Esophagus squamous epithelium (tissue), 5 donors: ENCODE results near the gene EME1. TPM values are rescaled to one million over a fixed set of nuclear protein-coding genes. Genes with fewer than 3 reads are reported as not detected.

Experiments used
- DNase-seq: peaks from one replicate; lab custom pipeline; 2025; lab: John Stamatoyannopoulos, UW
- H3K27ac ChIP-seq, 4 donors: fragments of 200-600 bp; sonication (generic); one replicate each; pipeline ENCODE4 v1.5.1; 2016 to 2019; ENCODE audit warnings: mild to moderate bottlenecking in 1 of 4
- H3K27me3 ChIP-seq, 4 donors: fragments of 200-600 bp; sonication (generic); 1 replicate in 3 of 4; 2 replicates in 1 of 4; pipeline versions ENCODE4 v1.5.1 to v1.6.0; 2017 to 2021; ENCODE audit warnings: antibody characterized with exemption in 1 of 4
- H3K36me3 ChIP-seq, 3 donors: fragments of 200-600 bp; sonication (generic); one replicate each; pipeline ENCODE4 v1.5.1; 2016 to 2019
- H3K4me1 ChIP-seq, 3 donors: fragments of 200-600 bp; sonication (generic); one replicate each; pipeline ENCODE4 v1.5.1; 2017 to 2019
- H3K4me3 ChIP-seq, 4 donors: fragments of 200-600 bp; sonication (generic); 1 replicate in 3 of 4; 2 replicates in 1 of 4; pipeline ENCODE4 v1.5.1; 2016 to 2019; ENCODE audit warnings: mild to moderate bottlenecking in 2 of 4, moderate library complexity in 1 of 4
- H3K9me3 ChIP-seq, 3 donors: fragments of 200-600 bp; sonication (generic); one replicate each; pipeline ENCODE4 v1.5.1; 2016 to 2019
- POLR2A ChIP-seq, 4 donors: fragments of 450-650 bp; IDR thresholded peaks; one replicate each; pipeline ENCODE4 v1.6.1; 2017; ENCODE audit warnings: antibody characterized with exemption in 4 of 4, mild to moderate bottlenecking in 4 of 4, moderate library complexity in 3 of 4
- WGBS, 2 donors: methylation state at CpG; one replicate each; pipeline ENCODE4 v1.1.5; 2018; 5-methylcytosine and 5-hydroxymethylcytosine counted together
- intact Hi-C: fragments of 100-400 bp; cut with DNase I; formaldehyde crosslinking; loops from one replicate; pipeline ENCODE4 v1.15.0; 2022
- total RNA-seq, 4 donors: library from RNA; depleted of rRNA; stranded (reverse); fragments of >200 nt; gene quantifications; one replicate each; pipeline ENCODE4 v1.1.0, GENCODE V29; 2016
- TF ChIP-seq, protein P1 (sequence below), 6 experiments: fragments of 450-650 bp in 4 of 6; fragments of 200-600 bp in 2 of 6; sonication (generic) in 2 of 6; IDR thresholded peaks; one replicate each; pipeline ENCODE4 v1.5.1; 2016 to 2019; ENCODE audit warnings: antibody characterized with exemption in 6 of 6, mild to moderate bottlenecking in 4 of 6, moderate library complexity in 4 of 6
- donor health status: DM: yes; HTN: yes; CAD: no.

The EME1 gene
- total RNA-seq, 4 donors from 2014 or later = 0.57 to 2.7 (median 1.1) TPM

DNA sequence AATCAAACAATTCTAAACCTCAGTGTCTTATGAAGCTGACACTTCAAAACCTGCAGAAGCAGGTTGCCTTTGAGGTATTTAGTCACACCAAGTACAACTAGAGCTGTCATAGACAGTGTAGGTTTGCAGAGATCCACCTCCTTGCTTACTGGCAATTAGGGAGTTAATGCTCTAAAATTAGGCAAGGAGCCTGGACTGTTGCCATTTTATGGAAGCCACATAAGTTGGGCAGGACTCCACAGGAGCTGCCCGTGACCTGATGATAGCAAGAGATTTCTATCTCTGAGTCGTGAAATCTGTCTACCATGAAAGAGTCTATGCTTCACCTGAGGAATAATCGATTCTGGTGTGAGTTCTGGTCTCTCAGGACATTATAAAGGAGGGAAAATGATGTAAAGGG lies 8.9 kb downstream of the EME1 start:
- intact Hi-C loops = no loop called here
- TF ChIP-seq POLR2A (IDR thresholded peaks at IDR 0.05) = no peak
- TF ChIP-seq, protein P1, sequence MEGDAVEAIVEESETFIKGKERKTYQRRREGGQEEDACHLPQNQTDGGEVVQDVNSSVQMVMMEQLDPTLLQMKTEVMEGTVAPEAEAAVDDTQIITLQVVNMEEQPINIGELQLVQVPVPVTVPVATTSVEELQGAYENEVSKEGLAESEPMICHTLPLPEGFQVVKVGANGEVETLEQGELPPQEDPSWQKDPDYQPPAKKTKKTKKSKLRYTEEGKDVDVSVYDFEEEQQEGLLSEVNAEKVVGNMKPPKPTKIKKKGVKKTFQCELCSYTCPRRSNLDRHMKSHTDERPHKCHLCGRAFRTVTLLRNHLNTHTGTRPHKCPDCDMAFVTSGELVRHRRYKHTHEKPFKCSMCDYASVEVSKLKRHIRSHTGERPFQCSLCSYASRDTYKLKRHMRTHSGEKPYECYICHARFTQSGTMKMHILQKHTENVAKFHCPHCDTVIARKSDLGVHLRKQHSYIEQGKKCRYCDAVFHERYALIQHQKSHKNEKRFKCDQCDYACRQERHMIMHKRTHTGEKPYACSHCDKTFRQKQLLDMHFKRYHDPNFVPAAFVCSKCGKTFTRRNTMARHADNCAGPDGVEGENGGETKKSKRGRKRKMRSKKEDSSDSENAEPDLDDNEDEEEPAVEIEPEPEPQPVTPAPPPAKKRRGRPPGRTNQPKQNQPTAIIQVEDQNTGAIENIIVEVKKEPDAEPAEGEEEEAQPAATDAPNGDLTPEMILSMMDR (IDR thresholded peaks at IDR 0.05) = no peak

DNA sequence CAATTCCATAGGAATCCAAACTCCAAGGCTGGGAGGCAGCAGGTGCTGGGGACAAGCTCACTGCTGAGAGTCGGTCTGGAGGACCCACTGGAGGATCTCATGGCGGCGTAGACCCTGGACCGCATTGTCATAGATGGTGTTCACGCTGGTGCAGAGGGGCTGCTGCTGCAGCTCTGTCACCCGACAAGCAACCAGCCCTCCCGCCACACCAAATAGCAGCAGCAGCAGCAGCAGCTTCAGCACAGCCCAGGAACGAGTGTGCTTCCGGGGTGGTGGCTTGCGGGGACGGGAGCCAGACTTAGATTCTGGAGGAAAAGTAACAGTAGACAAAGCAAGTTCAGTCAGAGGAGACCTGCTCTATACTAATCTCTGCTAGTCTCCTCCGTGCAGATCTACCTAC lies 9.9 kb downstream of the EME1 start:
- Histone ChIP-seq H3K36me3 (peaks cover 45 to 87% (median 47%) of the 10 kb centered on the region in 3 donors), H3K4me3 (no peak overlapping the region), H3K4me1 (no peaks in the 10 kb centered on the region), H3K9me3 (no peaks in the 10 kb centered on the region), H3K27ac (no peak overlapping the region), H3K27me3 (no peaks in the 10 kb centered on the region)
- TF ChIP-seq, protein P1 (IDR thresholded peaks at IDR 0.05) = no peak
- no peak for TF ChIP-seq POLR2A (IDR thresholded peaks at IDR 0.05)
- intact Hi-C loops = no loop called here
- WGBS, 2 donors = 90 to 94% methylated on average over 6 to 8 of the region's 12 CpGs
- DNase-seq = no peak

More for the DNA sequence above, 8.9 kb downstream of the EME1 start:
- no peaks in the 10 kb centered on the region for H3K4me1 ChIP-seq
- no peak for DNase-seq
- H3K36me3 ChIP-seq = peaks cover 40 to 77% (median 42%) of the 10 kb centered on the region in 3 donors
- no peak overlapping the region for H3K4me3 ChIP-seq
- no peaks in the 10 kb centered on the region for H3K9me3 ChIP-seq
- H3K27me3 ChIP-seq = no peaks in the 10 kb centered on the region
- H3K27ac ChIP-seq = no peak overlapping the region
- 33 to 41% methylated on average over 3 of the region's 3 CpGs for WGBS, 2 donors

DNA sequence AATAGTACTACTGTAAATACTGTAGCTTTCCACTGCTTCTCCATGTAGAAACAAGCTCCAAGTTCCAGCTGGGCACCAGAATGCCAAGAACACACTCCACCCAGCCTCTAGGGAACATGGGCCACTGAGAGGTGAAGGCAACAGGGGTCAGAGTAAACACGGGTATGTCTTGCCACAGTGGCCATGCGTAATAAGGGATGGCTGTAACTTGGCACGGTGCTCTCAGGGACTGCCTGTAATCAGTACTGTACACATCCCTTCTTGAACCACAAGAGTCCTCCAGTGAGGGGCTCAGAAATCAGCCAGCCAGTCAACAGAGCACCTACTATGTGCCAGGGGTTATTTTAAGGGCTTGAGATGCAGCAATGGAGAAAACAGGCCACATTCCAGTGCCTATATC lies 13.5 kb downstream of the EME1 start:
- Histone ChIP-seq H3K27ac (no peak overlapping the region), H3K9me3 (no peaks in the 10 kb centered on the region), H3K4me1 (no peaks in the 10 kb centered on the region), H3K27me3 (no peaks in the 10 kb centered on the region), H3K4me3 (no peak overlapping the region), H3K36me3 (peaks cover 61 to 100% (median 67%) of the 10 kb centered on the region in 3 donors)
- no peak for DNase-seq
- 81% methylated on average over 3 of the region's 3 CpGs for WGBS, 2 donors
- intact Hi-C loops = no loop called here
- TF ChIP-seq, protein P1 (IDR thresholded peaks at IDR 0.05) = no peak
- no peak for TF ChIP-seq POLR2A (IDR thresholded peaks at IDR 0.05)

DNA sequence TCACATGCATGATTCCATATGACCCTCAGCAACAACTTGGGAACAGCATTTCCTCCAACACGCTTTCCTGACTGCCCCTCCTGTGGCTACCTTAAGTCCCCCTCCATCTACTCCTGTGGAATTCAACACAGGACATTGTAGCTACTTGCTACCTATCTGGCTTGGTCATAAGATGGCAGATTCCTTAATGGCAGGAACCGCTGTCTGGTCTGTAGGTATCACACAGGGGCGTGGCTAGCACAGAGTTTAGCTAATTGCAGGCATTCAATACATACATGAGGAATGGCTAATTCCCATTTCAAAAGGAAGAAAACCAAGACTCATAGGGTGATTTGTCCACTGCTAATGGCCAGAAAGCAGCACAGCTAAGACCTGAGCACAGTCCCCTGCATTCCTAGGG lies 15.7 kb downstream of the EME1 start:
- intact Hi-C loops = no loop called here
- no peak overlapping the region for H3K4me3 ChIP-seq
- no peak overlapping the region for H3K27ac ChIP-seq
- DNase-seq = no peak
- TF ChIP-seq, protein P1 (IDR thresholded peaks at IDR 0.05) = no peak
- 71 to 90% methylated on average over 1 of the region's 3 CpGs for WGBS, 2 donors
- H3K27me3 ChIP-seq = no peaks in the 10 kb centered on the region
- H3K4me1 ChIP-seq = no peaks in the 10 kb centered on the region
- peaks cover 58 to 100% (median 71%) of the 10 kb centered on the region in 3 donors for H3K36me3 ChIP-seq
- H3K9me3 ChIP-seq = no peaks in the 10 kb centered on the region

DNA sequence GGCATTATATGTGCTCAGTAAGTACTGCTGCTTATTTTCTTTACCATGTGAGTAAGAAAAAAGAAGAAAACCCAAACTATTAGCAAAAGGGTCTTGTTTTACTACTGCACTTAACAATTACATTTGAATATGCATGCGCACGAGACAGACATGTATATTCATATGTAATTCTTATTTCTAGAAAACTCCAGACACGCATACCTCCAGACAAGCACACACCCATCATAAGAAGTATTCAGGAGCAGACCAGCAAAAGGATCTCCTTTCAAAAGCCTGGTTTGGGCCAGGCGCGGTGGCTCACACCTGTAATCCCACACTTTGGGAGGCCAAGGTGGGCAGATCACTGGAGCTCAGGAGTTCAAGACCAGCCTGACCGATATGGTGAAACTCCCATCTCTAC lies 16.5 kb downstream of the EME1 start:
- intact Hi-C loops = no loop called here
- Histone ChIP-seq H3K27me3 (no peaks in the 10 kb centered on the region), H3K36me3 (peaks cover 55 to 100% (median 69%) of the 10 kb centered on the region in 3 donors), H3K27ac (no peak overlapping the region), H3K9me3 (no peaks in the 10 kb centered on the region), H3K4me1 (peaks cover 0 to 2% (median 0%) of the 10 kb centered on the region in 3 donors), H3K4me3 (no peak overlapping the region)
- TF ChIP-seq, protein P1 (IDR thresholded peaks at IDR 0.05) = no peak
- no peak for TF ChIP-seq POLR2A (IDR thresholded peaks at IDR 0.05)
- 94 to 98% methylated on average over 6 of the region's 6 CpGs for WGBS, 2 donors
- no peak for DNase-seq
